HepG2 (cell line): Measurements from ENCODE around the gene ICAM2. TPM values are rescaled to one million over a fixed set of nuclear protein-coding genes. Genes with fewer than 3 reads are reported as not detected.
A peak's percentile ranks its signal among the peaks of the same experiment; 100 is the strongest.

ENCODE experiments used
- ATAC-seq: fragments of 200-7000 bp; cut with Tn5 transposase; 3 replicates; pipeline ENCODE4 v1.9.1; 2020; ENCODE audit warnings: mild to moderate bottlenecking, moderate library complexity
- BruUV-seq: library from RNA; stranded (reverse); fragments of 400-500 nt; replicated peaks from 2 replicates; lab custom pipeline; 2021; lab: Mats Ljungman, UMichigan
- CTCF ChIA-PET: fragments of 300-600 bp; formaldehyde crosslinking; extraction: SDS; loops from one replicate; lab custom pipeline; 2021; ENCODE audit warnings: low total read pairs, inconsistent platforms, low intra/inter-chr PET ratio; lab: Yijun Ruan, JAX
- POLR2A ChIA-PET: fragments of 350-600 bp; sonication (Branson Sonifier 250); formaldehyde crosslinking; loops from one replicate; lab custom pipeline; 2020; ENCODE audit warnings: antibody characterized with exemption, inconsistent platforms; lab: Yijun Ruan, JAX
- DNase-seq: peaks from one replicate; pipeline ENCODE4 v3.0.0-alpha.2; 2015; ENCODE audit warnings: low spot score
- FAIRE-seq: peaks from 3 replicates; lab custom pipeline; 2011; peaks lifted over from hg19 to GRCh38; lab: Jason Lieb, UNC
- H2AFZ ChIP-seq: one replicate; pipeline ENCODE4 v1.6.1; 2011; ENCODE audit warnings: low read length, inconsistent platforms
- H3K27ac ChIP-seq: fragments of 300-600 bp; 3 replicates; pipeline ENCODE4 v1.8.0; 2011; ENCODE audit warnings: mixed run types, mild to moderate bottlenecking, mixed read lengths, low read length, inconsistent platforms; ENCODE audit not compliant: insufficient read depth; ENCODE audit errors: extremely low read length
- H3K27me3 ChIP-seq, 2 experiments: fragments of 200-600 bp in 1 of 2; 2 replicates in 1 of 2; 3 replicates in 1 of 2; pipeline versions ENCODE4 v1.6.0 to v1.8.0; 2011; ENCODE audit warnings: low read length in 2 of 2, mild to moderate bottlenecking in 2 of 2, moderate library complexity in 2 of 2, inconsistent platforms in 1 of 2; ENCODE audit not compliant: insufficient read depth in 2 of 2, control insufficient read depth in 1 of 2
- H3K36me3 ChIP-seq, 2 experiments: fragments of 200-600 bp in 1 of 2; replicated peaks in 1 of 2; 2 replicates in 1 of 2; 3 replicates in 1 of 2; pipeline versions ENCODE4 v1.5.1 to v1.8.0; 2011; ENCODE audit warnings: low read length in 2 of 2, inconsistent platforms in 1 of 2; ENCODE audit not compliant: insufficient read depth in 2 of 2, control insufficient read depth in 1 of 2
- H3K4me1 ChIP-seq: 2 replicates; pipeline ENCODE4 v1.5.1; 2012; ENCODE audit warnings: low read length, inconsistent platforms; ENCODE audit not compliant: insufficient read depth
- H3K4me2 ChIP-seq: 2 replicates; pipeline ENCODE4 v1.6.0; 2011; ENCODE audit warnings: low read depth, low read length, inconsistent platforms
- H3K4me3 ChIP-seq, 3 experiments: fragments of 200-600 bp in 1 of 3; sonication (generic), shearing (Covaris generic) in 1 of 3; replicated peaks in 1 of 3; 2 replicates each; pipeline ENCODE4 v1.5.1; 2011 to 2016; ENCODE audit warnings: low read length in 3 of 3, inconsistent platforms in 2 of 3, low read depth in 2 of 3, mild to moderate bottlenecking in 2 of 3, control low read depth in 1 of 3, mixed read lengths in 1 of 3; ENCODE audit not compliant: insufficient read depth in 1 of 3
- H3K79me2 ChIP-seq: one replicate; pipeline ENCODE4 v1.6.1; 2011; ENCODE audit warnings: low read length, inconsistent platforms; ENCODE audit not compliant: insufficient read depth
- H3K9ac ChIP-seq: 2 replicates; pipeline ENCODE4 v1.6.0; 2011; ENCODE audit warnings: mild to moderate bottlenecking, low read depth, low read length, inconsistent platforms; ENCODE audit not compliant: insufficient read depth
- H3K9me3 ChIP-seq: 2 replicates; pipeline ENCODE4 v1.5.1; 2012; ENCODE audit warnings: mild to moderate bottlenecking, low read length
- H4K20me1 ChIP-seq: 2 replicates; pipeline ENCODE4 v1.6.0; 2011; ENCODE audit warnings: inconsistent platforms, mild to moderate bottlenecking, low read length, moderate library complexity; ENCODE audit not compliant: insufficient read depth
- ARID3A ChIP-seq: IDR thresholded peaks from 2 replicates; pipeline ENCODE4 v1.6.1; 2012; ENCODE audit warnings: low read depth, low read length, improper control_type of control experiment
- FOXK1 ChIP-seq: sonication (generic); formaldehyde crosslinking; IDR thresholded peaks from 2 replicates; pipeline ENCODE4 v1.4.0; 2020; ENCODE audit warnings: low read depth, missing genetic modification reagents, borderline replicate concordance
- JUND ChIP-seq: sonication (generic); formaldehyde crosslinking; IDR thresholded peaks from 2 replicates; pipeline ENCODE4 v1.8.0; 2022; ENCODE audit warnings: mild to moderate bottlenecking, missing genetic modification reagents
- NRL ChIP-seq: sonication (generic); formaldehyde crosslinking; IDR thresholded peaks from 2 replicates; pipeline ENCODE4 v1.5.0; 2020; ENCODE audit warnings: missing genetic modification reagents, mild to moderate bottlenecking, moderate library complexity, borderline replicate concordance
- PRDM4 ChIP-seq: sonication (generic); formaldehyde crosslinking; IDR thresholded peaks from 2 replicates; pipeline ENCODE4 v1.9.0; 2021; ENCODE audit warnings: missing genetic modification reagents, borderline replicate concordance
- ZNF577 ChIP-seq: sonication (generic); formaldehyde crosslinking; IDR thresholded peaks from 2 replicates; pipeline ENCODE4 v1.4.0; 2020; ENCODE audit warnings: mild to moderate bottlenecking, low read depth, missing genetic modification reagents, borderline replicate concordance
- ZNF746 ChIP-seq: sonication (generic); formaldehyde crosslinking; IDR thresholded peaks from 2 replicates; pipeline ENCODE4 v1.8.0; 2022; ENCODE audit warnings: mild to moderate bottlenecking, missing genetic modification reagents
- WGBS: methylation state at CpG from one replicate; pipeline ENCODE4 v1.1.6; 2017; ENCODE audit warnings: low lambda C conversion rate; 5-methylcytosine and 5-hydroxymethylcytosine counted together
- in situ Hi-C: cut with HindIII; loops from 2 replicates; pipeline ENCODE4 v1.10.0; 2017; ENCODE audit warnings: low pct_unique_long_range_greater_than_20kb; ENCODE audit not compliant: extremely low pct_ligation_motif_present
- intact Hi-C: fragments of 100-400 bp; cut with micrococcal nuclease; formaldehyde crosslinking; loops from one replicate; pipeline ENCODE4 v1.10.0; 2022; ENCODE audit not compliant: unreplicated experiment
- polyA plus RNA-seq, 8 experiments: library from polyadenylated mRNA; depleted of rRNA in 3 of 8; stranded (reverse) in 7 of 8; unstranded in 1 of 8; fragments of >200 nt; fragmentation: Illumina TruSeq in 4 of 8; extraction: Trizol in 4 of 8; gene quantifications; 2 replicates each; pipeline versions ENCODE4 v1.2.1 to v1.2.3, GENCODE V29; 2011 to 2016; ENCODE audit warnings: low read depth in 4 of 8, missing spikeins in 1 of 8, mixed read lengths in 1 of 8; ENCODE audit not compliant: insufficient read depth in 1 of 8
- total RNA-seq, 5 experiments: library from RNA; depleted of rRNA; stranded (reverse); fragments of >200 nt; fragmentation: Illumina TruSeq; extraction: Trizol; gene quantifications; 2 replicates each; pipeline ENCODE4 v1.2.3, GENCODE V29; 2016; ENCODE audit warnings: low read depth in 1 of 5
- TF ChIP-seq, protein P1 (sequence below): sonication (generic); formaldehyde crosslinking; IDR thresholded peaks from 2 replicates; pipeline ENCODE4 v1.8.1; 2022; ENCODE audit warnings: mild to moderate bottlenecking, missing genetic modification reagents

Gene ICAM2
- total and polyA plus RNA-seq, 2 of the 13 experiments (the other 11 are each of a cell fraction or from before 2014, with no cell fraction given) = 10.9 to 20.8 TPM

DNA sequence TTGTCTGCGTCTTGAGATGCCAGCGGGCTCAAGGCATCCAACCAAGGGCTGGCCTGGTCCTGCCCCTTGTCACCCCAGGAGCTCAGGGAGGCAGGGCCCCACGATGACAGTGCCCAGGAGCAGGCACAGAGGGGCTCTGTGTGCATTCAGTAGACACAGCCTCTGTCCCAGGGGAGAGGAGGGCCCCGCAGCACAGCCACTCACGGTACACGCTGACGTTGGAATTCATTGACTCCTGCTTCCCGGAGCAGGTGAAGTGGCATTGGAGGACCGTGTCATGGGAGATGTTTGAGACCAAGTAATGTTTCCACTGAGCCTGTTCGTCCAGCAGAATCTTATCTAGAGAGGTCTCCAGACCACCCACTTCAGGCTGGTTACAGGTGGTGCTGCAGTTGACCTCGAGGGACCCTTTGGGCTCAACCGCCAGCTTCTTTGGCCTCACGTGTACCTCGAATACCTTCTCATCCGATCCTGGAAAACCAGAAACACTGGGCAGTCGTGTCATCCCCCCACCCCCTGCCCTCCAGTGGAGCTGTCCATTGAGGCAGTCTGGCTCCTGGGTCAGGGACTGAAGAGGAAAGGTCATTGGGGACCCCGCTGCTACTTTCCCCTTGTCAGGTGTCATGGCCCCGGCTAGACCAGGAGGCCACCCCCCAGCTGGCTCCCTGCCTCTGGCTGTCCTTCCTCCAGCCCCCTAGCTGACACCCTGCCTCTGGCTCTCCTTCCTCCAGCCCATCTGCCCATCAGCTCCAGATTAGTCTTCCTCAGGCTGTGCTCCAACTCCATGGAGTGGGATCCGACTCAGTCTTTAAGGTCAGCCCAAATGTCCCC is 15.3 kb downstream of the ICAM2 start:
- no TSS peak for BruUV-seq
- Histone ChIP-seq H2AFZ (no peak overlapping the region), H3K27ac (peak overlapping the region; percentile 8), H3K4me3 (peak overlapping the region in 1 of 3 experiments; percentile 67; a peak in 2 of 6 replicates), H3K4me2 (peak overlapping the region; percentile 81), H3K9me3 (no peaks in the 10 kb centered on the region), H3K4me1 (peaks cover 76% of the 10 kb centered on the region), H3K36me3 (no peaks in the 10 kb centered on the region), H3K9ac (peak overlapping the region; percentile 18; the same call in 1 of the 2 replicates), H3K27me3 (no peaks in the 10 kb centered on the region), H3K79me2 (no peaks in the 10 kb centered on the region), H4K20me1 (no peaks in the 10 kb centered on the region)
- intact Hi-C loops = loop anchor here (5.0 kb wide), 1 partner anchor 1642 kb away; no protein-coding TSS in a partner anchor
- 68% methylated on average over 18 of the region's 19 CpGs for WGBS
- ChIA-PET CTCF (no interaction called here), POLR2A (no interaction called here)
- no peak for FAIRE-seq
- DNase-seq = no peak
- no peak for ATAC-seq
- TF ChIP-seq PRDM4 (CRISPR knock-in tag) (no peak), ZNF746 (CRISPR knock-in tag) (0 out of 2 replicates have a peak, but pooled peaks have one; percentile 1)
- in situ Hi-C loops = no loop called here

DNA sequence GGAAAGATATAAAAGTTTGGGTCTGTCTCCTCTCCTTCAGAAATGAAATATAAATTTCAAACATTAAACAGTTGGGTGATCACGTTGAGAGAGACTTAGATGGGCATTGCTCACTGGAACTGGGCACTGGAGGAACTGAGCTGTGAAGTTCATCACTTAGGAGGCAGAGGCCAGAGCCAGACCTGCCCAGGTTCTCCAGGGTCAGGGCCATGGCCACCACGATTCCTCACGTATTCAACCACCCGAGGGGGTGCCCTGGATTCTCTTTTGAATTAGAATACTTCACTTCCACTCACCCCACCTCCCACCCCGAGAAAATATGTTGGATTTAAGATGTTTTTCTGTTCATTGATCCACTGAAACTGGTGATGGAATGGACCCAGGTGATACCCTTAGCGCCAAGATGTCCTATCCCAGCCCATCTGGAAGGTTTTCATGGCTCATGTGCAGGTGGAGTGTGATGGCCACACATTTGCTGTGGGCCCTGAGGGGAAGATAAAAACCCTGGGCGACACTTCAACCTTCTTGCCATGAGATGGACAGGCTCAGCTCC is 16.1 kb downstream of the ICAM2 start:
- intact Hi-C loops (no loop called here), in situ Hi-C loops (no loop called here)
- Histone ChIP-seq H3K27ac (no peak overlapping the region), H3K79me2 (no peaks in the 10 kb centered on the region), H3K4me1 (peaks cover 76% of the 10 kb centered on the region), H3K9me3 (no peaks in the 10 kb centered on the region), H3K27me3 (peaks cover 0 to 3% of the 10 kb centered on the region in 2 experiments; a peak in 1 of 5 replicates), H2AFZ (no peak overlapping the region), H3K9ac (no peak overlapping the region), H4K20me1 (no peaks in the 10 kb centered on the region), H3K4me3 (no peak overlapping the region), H3K4me2 (no peak overlapping the region), H3K36me3 (no peaks in the 10 kb centered on the region)
- FAIRE-seq = no peak
- no peak for DNase-seq
- CTCF ChIA-PET = no interaction called here
- WGBS = 69% methylated on average over 7 of the region's 7 CpGs
- POLR2A ChIA-PET = no interaction called here
- no peak for ATAC-seq
- BruUV-seq = no TSS peak
- TF ChIP-seq ZNF577 (CRISPR knock-in tag) = no peak
- no peak for TF ChIP-seq NRL (CRISPR knock-in tag)
- TF ChIP-seq ARID3A = no peak
- TF ChIP-seq FOXK1 = no peak
- no peak for TF ChIP-seq JUND (CRISPR knock-in tag)
- TF ChIP-seq, protein P1, sequence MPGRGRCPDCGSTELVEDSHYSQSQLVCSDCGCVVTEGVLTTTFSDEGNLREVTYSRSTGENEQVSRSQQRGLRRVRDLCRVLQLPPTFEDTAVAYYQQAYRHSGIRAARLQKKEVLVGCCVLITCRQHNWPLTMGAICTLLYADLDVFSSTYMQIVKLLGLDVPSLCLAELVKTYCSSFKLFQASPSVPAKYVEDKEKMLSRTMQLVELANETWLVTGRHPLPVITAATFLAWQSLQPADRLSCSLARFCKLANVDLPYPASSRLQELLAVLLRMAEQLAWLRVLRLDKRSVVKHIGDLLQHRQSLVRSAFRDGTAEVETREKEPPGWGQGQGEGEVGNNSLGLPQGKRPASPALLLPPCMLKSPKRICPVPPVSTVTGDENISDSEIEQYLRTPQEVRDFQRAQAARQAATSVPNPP (CRISPR knock-in tag) = no peak
